Prostate gland (tissue), 2 donors: ENCODE data around the gene PLPPR1.

Experiments used
- CTCF ChIP-seq, 4 experiments: fragments of 200-600 bp in 2 of 4; fragments of 450-650 bp in 2 of 4; sonication (generic) in 2 of 4; IDR thresholded peaks; 1 replicate in 3 of 4; 2 replicates in 1 of 4; pipeline ENCODE4 v1.5.1; 2016 to 2019; ENCODE audit warnings: antibody characterized with exemption in 4 of 4, mild to moderate bottlenecking in 2 of 4, moderate library complexity in 2 of 4
- POLR2A ChIP-seq: fragments of 450-650 bp; IDR thresholded peaks from one replicate; pipeline ENCODE4 v1.6.1; 2016; ENCODE audit warnings: antibody characterized with exemption, mild to moderate bottlenecking
- POLR2AphosphoS5 ChIP-seq: sonication (generic); formaldehyde crosslinking; IDR thresholded peaks from one replicate; pipeline ENCODE4 v1.6.1; 2017; ENCODE audit warnings: antibody characterized with exemption

GRCh38 chr9:101333926-101334702, 305.6 kb downstream of the PLPPR1 start:
- no peak for TF ChIP-seq CTCF (IDR thresholded peaks at IDR 0.05)
- no peak for TF ChIP-seq POLR2A
- TF ChIP-seq POLR2AphosphoS5: no peak
